Psoas muscle (tissue), 8 donors: ENCODE results near the gene SGMS1. TPM values are rescaled to one million over a fixed set of nuclear protein-coding genes. Genes with fewer than 3 reads are reported as not detected.

ENCODE experiments used
- ATAC-seq, 4 donors: fragments of 200-7000 bp; cut with Tn5 transposase; one replicate each; pipeline ENCODE4 v1.9.1; 2020; ENCODE audit warnings: moderate library complexity in 3 of 4, mild to moderate bottlenecking in 2 of 4
- DNase-seq, 2 donors: peaks; one replicate each; pipeline ENCODE4 v3.0.0-alpha.2; 2020
- H3K27ac ChIP-seq: fragments of 200-600 bp; one replicate; pipeline ENCODE4 v1.8.0; 2022
- H3K27me3 ChIP-seq, 3 donors: fragments of 200-600 bp in 1 of 3; one replicate each; pipeline versions ENCODE4 v1.6.1 to v1.8.0; 2013 to 2022; ENCODE audit warnings: low read length in 2 of 3, mild to moderate bottlenecking in 2 of 3, moderate library complexity in 1 of 3; ENCODE audit not compliant: insufficient read depth in 3 of 3
- H3K36me3 ChIP-seq, 2 donors: fragments of 200-600 bp in 1 of 2; one replicate each; pipeline versions ENCODE4 v1.6.1 to v1.8.0; 2013 to 2022; ENCODE audit warnings: low read depth in 1 of 2, mild to moderate bottlenecking in 1 of 2, moderate library complexity in 1 of 2; ENCODE audit not compliant: insufficient read depth in 1 of 2
- H3K4me1 ChIP-seq: fragments of 200-600 bp; one replicate; pipeline ENCODE4 v1.8.0; 2022
- H3K4me3 ChIP-seq: fragments of 200-600 bp; one replicate; pipeline ENCODE4 v1.8.0; 2022; ENCODE audit warnings: mild to moderate bottlenecking
- H3K9me3 ChIP-seq: fragments of 200-600 bp; one replicate; pipeline ENCODE4 v1.8.0; 2022
- WGBS, 3 donors: extraction: QIAGEN DNeasy Blood & Tissue Kit; methylation state at CpG; one replicate each; pipeline versions ENCODE4 v1.1.6 to v1.1.7; 2013; 5-methylcytosine and 5-hydroxymethylcytosine counted together
- intact Hi-C, 2 donors: fragments of 100-400 bp; cut with DNase I; formaldehyde crosslinking; loops; one replicate each; pipeline versions ENCODE4 v1.11.0 to v1.14.2; 2022
- polyA plus RNA-seq, 3 donors: library from polyadenylated mRNA; stranded (reverse); fragments of 200-250 nt; gene quantifications; one replicate each; pipeline ENCODE4 v1.2.3, GENCODE V29; 2013
- total RNA-seq, 4 donors: library from RNA; stranded (reverse); fragmentation: NEBNext Ultra II Directional in 2 of 4; extraction: Animal tissue kit (Norgen Biotek cat#: 25700) in 2 of 4; gene quantifications; one replicate each; pipeline versions ENCODE4 v1.2.1 to v1.2.4, GENCODE V29; 2021 to 2023
- TF ChIP-seq, protein P1 (sequence below): fragments of 200-600 bp; IDR thresholded peaks from one replicate; pipeline ENCODE4 v1.8.0; 2022; ENCODE audit warnings: antibody characterized with exemption
- donor health status: healthy with polysubstance abuse.
- donor health status: DM: no; HTN: no; CAD: no; lungs with moderate emphysema.
- donor health status: Bipolar disorder and iron deficiency.
- donor health status: healthy.
- donor health status: DM: yes; HTN: yes; CAD: no.
- donor health status: DM: no; HTN: no; CAD: no.
- donor health status: DM: no; HTN: no; CAD: no.
- donor health status: DM: yes; HTN: yes; CAD: no.

The SGMS1 gene
- total and polyA plus RNA-seq, 7 donors = 6.2 to 16.7 (median 11.3) TPM

DNA sequence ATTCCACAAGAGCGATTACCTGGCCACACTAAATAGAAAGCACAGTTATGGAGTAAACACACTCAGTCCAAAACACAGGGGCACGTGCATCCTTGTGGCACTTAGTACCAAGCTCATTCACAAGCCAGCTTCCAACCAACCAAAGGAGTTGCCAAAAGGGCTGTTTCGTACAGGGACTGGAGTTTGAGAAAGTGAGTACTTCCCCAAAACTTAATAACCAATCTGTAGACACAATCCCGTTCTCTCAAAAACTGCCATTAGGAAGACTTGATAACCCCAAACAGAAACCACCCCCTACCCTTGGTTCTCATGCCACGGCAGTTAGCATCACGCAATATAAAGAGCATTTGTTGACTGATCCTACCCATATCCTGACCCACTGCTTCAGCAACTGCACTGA, 206.3 kb downstream of the SGMS1 start:
- DNase-seq = no peak
- H3K4me1 ChIP-seq = peaks cover 29% of the 10 kb centered on the region

DNA sequence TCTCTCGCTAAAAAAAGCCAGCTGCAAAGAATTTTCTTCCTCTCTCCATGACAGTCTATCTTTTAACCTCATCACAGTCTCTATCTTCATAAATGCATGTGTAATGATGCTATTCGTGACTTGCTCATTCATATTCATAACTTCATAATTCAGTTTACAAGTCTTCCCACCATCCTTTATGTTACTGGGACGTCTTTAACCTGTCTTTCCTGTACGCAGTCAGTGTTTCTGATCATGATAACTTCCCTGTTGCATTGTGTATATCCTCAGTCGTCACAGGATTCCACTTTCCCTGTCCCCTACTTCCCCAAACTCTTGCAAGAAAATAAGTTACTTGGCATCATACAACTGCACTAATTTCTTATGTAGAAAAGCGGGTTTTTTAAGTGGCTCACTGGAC, 206.9 kb downstream of the SGMS1 start:
- Histone ChIP-seq H3K4me1 (peaks cover 29% of the 10 kb centered on the region), H3K4me3 (peak overlapping the region; percentile 83), H3K36me3 (no peaks in the 10 kb centered on the region), H3K27ac (no peak overlapping the region), H3K9me3 (no peaks in the 10 kb centered on the region), H3K27me3 (no peaks in the 10 kb centered on the region)
- DNase-seq = no peak
- TF ChIP-seq, protein P1, sequence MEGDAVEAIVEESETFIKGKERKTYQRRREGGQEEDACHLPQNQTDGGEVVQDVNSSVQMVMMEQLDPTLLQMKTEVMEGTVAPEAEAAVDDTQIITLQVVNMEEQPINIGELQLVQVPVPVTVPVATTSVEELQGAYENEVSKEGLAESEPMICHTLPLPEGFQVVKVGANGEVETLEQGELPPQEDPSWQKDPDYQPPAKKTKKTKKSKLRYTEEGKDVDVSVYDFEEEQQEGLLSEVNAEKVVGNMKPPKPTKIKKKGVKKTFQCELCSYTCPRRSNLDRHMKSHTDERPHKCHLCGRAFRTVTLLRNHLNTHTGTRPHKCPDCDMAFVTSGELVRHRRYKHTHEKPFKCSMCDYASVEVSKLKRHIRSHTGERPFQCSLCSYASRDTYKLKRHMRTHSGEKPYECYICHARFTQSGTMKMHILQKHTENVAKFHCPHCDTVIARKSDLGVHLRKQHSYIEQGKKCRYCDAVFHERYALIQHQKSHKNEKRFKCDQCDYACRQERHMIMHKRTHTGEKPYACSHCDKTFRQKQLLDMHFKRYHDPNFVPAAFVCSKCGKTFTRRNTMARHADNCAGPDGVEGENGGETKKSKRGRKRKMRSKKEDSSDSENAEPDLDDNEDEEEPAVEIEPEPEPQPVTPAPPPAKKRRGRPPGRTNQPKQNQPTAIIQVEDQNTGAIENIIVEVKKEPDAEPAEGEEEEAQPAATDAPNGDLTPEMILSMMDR = no peak
- intact Hi-C loops = loop anchor here (5.0 to 10.0 kb wide), 3 partner anchors 80 to 208 kb away; partner anchors contain the start of gene SGMS1 (in 1 of the 2)
- WGBS, 3 donors = 63 to 66% (median 66%) methylated on average over 6 of the region's 6 CpGs
- no peak for ATAC-seq

More for the DNA sequence above, 206.3 kb downstream of the SGMS1 start:
- no peaks in the 10 kb centered on the region for H3K27me3 ChIP-seq
- H3K36me3 ChIP-seq = no peaks in the 10 kb centered on the region
- TF ChIP-seq, protein P1 = no peak
- H3K9me3 ChIP-seq = no peaks in the 10 kb centered on the region
- peak in 3 of 4 donors; percentile 15 to 28 (median 21) for ATAC-seq
- H3K4me3 ChIP-seq = peak overlapping the region; percentile 83
- peak overlapping the region; percentile 79 for H3K27ac ChIP-seq
- 13 to 21% (median 16%) methylated on average over 6 of the region's 6 CpGs for WGBS, 3 donors
- intact Hi-C loops = loop anchor here (5.0 to 10.0 kb wide), 3 partner anchors 80 to 207 kb away; partner anchors contain the start of gene SGMS1 (in 1 of the 2)

DNA sequence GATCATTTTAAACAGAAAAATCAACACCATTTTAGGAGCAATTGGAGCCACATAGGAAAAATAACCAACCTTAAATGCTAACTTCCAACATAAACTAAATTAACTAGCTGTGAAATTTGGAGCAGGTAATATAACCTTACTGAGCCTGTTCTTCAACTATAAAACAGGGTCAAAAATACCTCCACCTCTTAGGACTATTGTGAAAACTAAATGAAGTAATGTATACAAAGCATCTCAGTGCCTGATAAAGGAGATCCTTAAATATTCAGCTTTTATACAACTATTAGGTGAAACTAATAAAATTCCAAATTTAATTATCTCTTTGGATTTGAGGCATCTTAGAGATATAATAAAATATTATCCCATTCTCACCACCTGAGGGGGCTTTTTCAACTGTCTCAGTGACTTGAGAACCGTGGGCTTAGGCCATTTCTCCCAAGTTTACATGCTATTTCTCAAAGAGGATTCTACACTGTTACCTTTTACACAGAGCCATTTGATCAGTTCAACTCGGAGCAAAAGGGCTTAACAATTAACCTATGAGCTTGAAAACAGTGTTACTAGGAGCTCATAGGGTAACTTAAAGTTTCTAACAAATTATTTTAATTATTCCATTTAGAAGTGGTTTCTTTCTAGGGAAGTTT, 207.5 kb downstream of the SGMS1 start:
- Histone ChIP-seq H3K9me3 (no peaks in the 10 kb centered on the region), H3K4me3 (peak overlapping the region; percentile 83), H3K27ac (no peak overlapping the region), H3K27me3 (no peaks in the 10 kb centered on the region), H3K4me1 (peaks cover 30% of the 10 kb centered on the region), H3K36me3 (no peaks in the 10 kb centered on the region)
- 51 to 65% (median 53%) methylated on average over 2 of the region's 2 CpGs for WGBS, 3 donors
- DNase-seq = no peak
- intact Hi-C loops = loop anchor here (5.0 to 10.0 kb wide), 3 partner anchors 79 to 208 kb away; partner anchors contain the start of gene SGMS1 (in 1 of the 2)
- TF ChIP-seq, protein P1 = no peak
- no peak for ATAC-seq

DNA sequence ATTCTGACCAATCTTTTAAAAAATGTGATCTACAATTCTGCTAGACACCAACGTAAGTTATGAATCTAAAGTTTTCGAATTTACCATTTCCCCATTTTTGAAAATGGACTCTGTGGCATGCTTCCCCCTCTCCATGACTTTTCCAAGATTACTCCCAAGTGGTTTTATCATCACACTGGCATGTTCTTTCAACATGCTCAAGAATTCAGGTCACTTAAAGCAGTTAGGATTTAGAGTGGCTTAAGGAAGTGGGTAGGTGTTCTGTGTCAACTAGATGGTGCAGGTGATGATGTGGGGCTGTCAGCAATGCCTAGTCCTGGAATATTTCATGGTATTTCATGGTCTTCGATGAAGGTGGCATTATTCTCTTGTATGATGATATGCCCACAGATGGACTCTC, 208.5 kb downstream of the SGMS1 start:
- H3K27ac ChIP-seq = no peak overlapping the region
- no peak overlapping the region for H3K4me3 ChIP-seq
- H3K9me3 ChIP-seq = no peaks in the 10 kb centered on the region
- TF ChIP-seq, protein P1 = no peak
- no peak for DNase-seq
- no peaks in the 10 kb centered on the region for H3K36me3 ChIP-seq
- intact Hi-C loops = loop anchor here (5.0 to 10.0 kb wide), 3 partner anchors 78 to 210 kb away; partner anchors contain the start of gene SGMS1 (in 1 of the 2)
- WGBS, 3 donors = 81 to 91% (median 89%) methylated on average over 3 of the region's 3 CpGs
- no peak for ATAC-seq
- H3K4me1 ChIP-seq = peaks cover 36% of the 10 kb centered on the region
- H3K27me3 ChIP-seq = no peaks in the 10 kb centered on the region
